BJ (cell line): ENCODE measurements around the gene KLKB1. TPM values are rescaled to one million over a fixed set of nuclear protein-coding genes. Genes with fewer than 3 reads are reported as not detected.

Experiments
- CTCF ChIA-PET: fragments of 350-600 bp; formaldehyde crosslinking; extraction: SDS; loops from one replicate; lab custom pipeline; 2021; ENCODE audit warnings: antibody characterized with exemption, inconsistent platforms; lab: Yijun Ruan, JAX
- POLR2A ChIA-PET: fragments of 300-600 bp; sonication (Branson Sonifier 250); formaldehyde crosslinking; extraction: SDS; loops from one replicate; lab custom pipeline; 2021; ENCODE audit warnings: antibody characterized with exemption; lab: Charles Lee
- DNase-seq: peaks from one replicate; pipeline ENCODE4 v3.0.0-alpha.2; 2011; ENCODE audit warnings: low read depth
- H3K27me3 ChIP-seq: 2 replicates; pipeline ENCODE4 v1.6.0; 2011; ENCODE audit warnings: low read length; ENCODE audit not compliant: control insufficient read depth, insufficient read depth
- H3K36me3 ChIP-seq: 2 replicates; pipeline ENCODE4 v1.5.1; 2011; ENCODE audit warnings: low read length; ENCODE audit not compliant: control insufficient read depth, insufficient read depth
- H3K4me3 ChIP-seq: 2 replicates; pipeline ENCODE4 v1.5.1; 2011; ENCODE audit warnings: low read depth, mild to moderate bottlenecking, control low read depth, low read length
- CTCF ChIP-seq: IDR thresholded peaks from 2 replicates; pipeline ENCODE4 v1.5.1; 2011; ENCODE audit warnings: low read depth, mild to moderate bottlenecking, control low read depth, inconsistent platforms, low read length, moderate library complexity; ENCODE audit not compliant: insufficient read depth
- polyA plus RNA-seq: library from polyadenylated mRNA; depleted of rRNA; stranded (reverse); fragments of >200 nt; gene quantifications from 2 replicates; pipeline ENCODE4 v1.2.3, GENCODE V29; 2011

Gene KLKB1
- polyA plus RNA-seq, 1 experiment = not detected

GRCh38 chr4:186283311-186283710, 56.0 kb downstream of the KLKB1 start:
- no peak for TF ChIP-seq CTCF
- Histone ChIP-seq H3K27me3 (no peaks in the 10 kb centered on the region), H3K36me3 (no peaks in the 10 kb centered on the region), H3K4me3 (no peak overlapping the region)
- ChIA-PET CTCF (no interaction called here), POLR2A (no interaction called here)
- no peak for DNase-seq

- Histone ChIP-seq H3K27me3 (no peaks in the 10 kb centered on the region), H3K36me3 (no peaks in the 10 kb centered on the region), H3K4me3 (no peak overlapping the region)
- ChIA-PET POLR2A (no interaction called here), CTCF (no interaction called here)
- no peak for DNase-seq
- TF ChIP-seq CTCF = no peak
Observed at GRCh38 chr4:186285147-186285546, 57.8 kb downstream of the KLKB1 start.

GRCh38 chr4:186286581-186286980, 59.3 kb downstream of the KLKB1 start:
- ChIA-PET CTCF (no interaction called here), POLR2A (no interaction called here)
- no peak for DNase-seq
- H3K36me3 ChIP-seq = no peaks in the 10 kb centered on the region
- TF ChIP-seq CTCF = no peak
- H3K4me3 ChIP-seq = no peak overlapping the region
- H3K27me3 ChIP-seq = no peaks in the 10 kb centered on the region

GRCh38 chr4:186291256-186291890, 64.1 kb downstream of the KLKB1 start:
- Histone ChIP-seq H3K36me3 (no peaks in the 10 kb centered on the region), H3K4me3 (no peak overlapping the region), H3K27me3 (no peaks in the 10 kb centered on the region)
- POLR2A ChIA-PET = no interaction called here
- CTCF ChIA-PET = no interaction called here
- TF ChIP-seq CTCF = no peak
- DNase-seq = no peak

- Histone ChIP-seq H3K4me3 (no peak overlapping the region), H3K27me3 (no peaks in the 10 kb centered on the region), H3K36me3 (no peaks in the 10 kb centered on the region)
- CTCF ChIA-PET = no interaction called here
- POLR2A ChIA-PET = no interaction called here
- no peak for DNase-seq
- TF ChIP-seq CTCF = no peak
Observed at GRCh38 chr4:186294160-186294559, 66.9 kb downstream of the KLKB1 start.
